HG02943 (cell line): ENCODE measurements around the gene SLC12A9.
A peak's percentile ranks its signal among the peaks of the same experiment; 100 is the strongest.

Source experiments
- ATAC-seq: cut with Tn5 transposase; IDR thresholded peaks from one replicate; pipeline ENCODE4 v1.9.1; 2021; ENCODE audit warnings: mild to moderate bottlenecking, low read depth, moderate library complexity; ENCODE audit not compliant: unreplicated experiment

Gene SLC12A9

GRCh38 chr7:100880645-100881044 lies 28.1 kb downstream of the SLC12A9 start:
- no peak for ATAC-seq

GRCh38 chr7:100881136-100881535 lies 28.6 kb downstream of the SLC12A9 start:
- no peak for ATAC-seq

GRCh38 chr7:100882201-100882600 lies 29.7 kb downstream of the SLC12A9 start:
- ATAC-seq: no peak

GRCh38 chr7:100882785-100883526 lies 30.4 kb downstream of the SLC12A9 start:
- ATAC-seq: no peak

- ATAC-seq: no peak
Observed at GRCh38 chr7:100884736-100885439, 32.4 kb downstream of the SLC12A9 start.

GRCh38 chr7:100885440-100886141 lies 33.1 kb downstream of the SLC12A9 start:
- no peak for ATAC-seq

- no peak for ATAC-seq
Observed at GRCh38 chr7:100886142-100886935, 33.8 kb downstream of the SLC12A9 start.

- no peak for ATAC-seq
Observed at GRCh38 chr7:100886936-100887515, 34.5 kb downstream of the SLC12A9 start.

- peak; percentile 45 for ATAC-seq
Observed at GRCh38 chr7:100887516-100888290, 35.2 kb downstream of the SLC12A9 start.

GRCh38 chr7:100888291-100888987 lies 35.9 kb downstream of the SLC12A9 start:
- ATAC-seq: no peak

GRCh38 chr7:100888988-100889750 lies 36.7 kb downstream of the SLC12A9 start, which contains the start of gene UFSP1:
Gene UFSP1 (minus strand): TSS chr7:100889715. CDS start chr7:100889271, 444 bp downstream.
- ATAC-seq: peak; percentile 22

- ATAC-seq: no peak
Observed at GRCh38 chr7:100890653-100891567, 38.4 kb downstream of the SLC12A9 start.

GRCh38 chr7:100891568-100892247 lies 39.2 kb downstream of the SLC12A9 start:
- no peak for ATAC-seq

GRCh38 chr7:100892364-100893317 lies 40.1 kb downstream of the SLC12A9 start:
- ATAC-seq: no peak

GRCh38 chr7:100893318-100893895 lies 40.9 kb downstream of the SLC12A9 start:
- no peak for ATAC-seq
